ENCODE measurements around the gene VWA8.
"Not testable (repeated sequence)": the region's sequence is repeated elsewhere in the genome, so short reads cannot be mapped to it uniquely, and the experiment has no call there.

The VWA8 gene

GRCh38 chr13:41621716-41622431 is 339.0 kb downstream of the VWA8 start:
- 100% methylated on average over 1 of the region's 5 CpGs for WGBS (ENCODE audit: insufficient coverage)

GRCh38 chr13:41617633-41618032 is 343.3 kb downstream of the VWA8 start:
- H3K36me3 ChIP-seq (ENCODE audit: control insufficient read depth in 4 of 4, insufficient read depth in 4 of 4, low read length in 3 of 4) = peaks cover 0 to 16% (median 8%) of the 10 kb centered on the region in 4 experiments
- H3K4me3 ChIP-seq (ENCODE audit: control insufficient read depth in 1 of 7, extremely low read depth in 1 of 7, insufficient read depth in 4 of 7, low read depth in 2 of 7, low read length in 6 of 7); H3K27ac ChIP-seq (ENCODE audit: insufficient read depth in 1 of 2, low read depth in 1 of 2, low read length in 2 of 2, poor library complexity in 1 of 2, severe bottlenecking in 2 of 2); CTCF ChIA-PET; POLR2A ChIA-PET; DNase-seq; H3K9me3 ChIP-seq (ENCODE audit: control extremely low read depth in 1 of 5, control insufficient read depth in 4 of 5, insufficient read depth in 2 of 5, low read depth in 1 of 5, low read length in 4 of 5); H3K27me3 ChIP-seq (replicated peaks in 2 of 5; ENCODE audit: control insufficient read depth in 4 of 5, insufficient read depth in 5 of 5, low read length in 4 of 5); H3K4me1 ChIP-seq (ENCODE audit: control extremely low read depth in 1 of 4, control insufficient read depth in 4 of 4, insufficient read depth in 4 of 4, low read length in 3 of 4): not testable (repeated sequence)
- WGBS (ENCODE audit: insufficient coverage) = no CpG with 5 or more reads among the region's 5 CpGs

More at GRCh38 chr13:41621716-41622431, 339.0 kb downstream of the VWA8 start:
- Histone ChIP-seq H3K36me3 (ENCODE audit: control insufficient read depth in 4 of 4, insufficient read depth in 4 of 4, low read length in 3 of 4) (no peaks in the 10 kb centered on the region), H3K27me3 (replicated peaks in 2 of 5; ENCODE audit: control insufficient read depth in 4 of 5, insufficient read depth in 5 of 5, low read length in 4 of 5) (no peaks in the 10 kb centered on the region), H3K4me3 (ENCODE audit: control insufficient read depth in 1 of 7, extremely low read depth in 1 of 7, insufficient read depth in 4 of 7, low read depth in 2 of 7, low read length in 6 of 7) (no peak overlapping the region), H3K9me3 (ENCODE audit: control extremely low read depth in 1 of 5, control insufficient read depth in 4 of 5, insufficient read depth in 2 of 5, low read depth in 1 of 5, low read length in 4 of 5) (peaks cover 0 to 3% (median 0%) of the 10 kb centered on the region in 5 experiments), H3K27ac (ENCODE audit: insufficient read depth in 1 of 2, low read depth in 1 of 2, low read length in 2 of 2, poor library complexity in 1 of 2, severe bottlenecking in 2 of 2) (no peak overlapping the region), H3K4me1 (ENCODE audit: control extremely low read depth in 1 of 4, control insufficient read depth in 4 of 4, insufficient read depth in 4 of 4, low read length in 3 of 4) (no peaks in the 10 kb centered on the region)
- ChIA-PET POLR2A (no interaction called here), CTCF (interaction anchor here (0.6 kb wide), 1 partner anchor 188 kb away, joined by 3 read pairs; no protein-coding TSS in a partner anchor)
- no peak for DNase-seq

GRCh38 chr13:41616151-41616550 is 344.8 kb downstream of the VWA8 start:
- no peaks in the 10 kb centered on the region for H3K27me3 ChIP-seq (replicated peaks in 2 of 5; ENCODE audit: control insufficient read depth in 4 of 5, insufficient read depth in 5 of 5, low read length in 4 of 5)
- H3K4me1 ChIP-seq (ENCODE audit: control extremely low read depth in 1 of 4, control insufficient read depth in 4 of 4, insufficient read depth in 4 of 4, low read length in 3 of 4) = no peaks in the 10 kb centered on the region
- H3K36me3 ChIP-seq (ENCODE audit: control insufficient read depth in 4 of 4, insufficient read depth in 4 of 4, low read length in 3 of 4) = peaks cover 4 to 22% (median 8%) of the 10 kb centered on the region in 4 experiments
- POLR2A ChIA-PET = no interaction called here
- no peaks in the 10 kb centered on the region for H3K9me3 ChIP-seq (ENCODE audit: control extremely low read depth in 1 of 5, control insufficient read depth in 4 of 5, insufficient read depth in 2 of 5, low read depth in 1 of 5, low read length in 4 of 5)
- WGBS (ENCODE audit: insufficient coverage) = 100% methylated on average over 3 of the region's 3 CpGs
- no peak for DNase-seq
- no peak overlapping the region for H3K27ac ChIP-seq (ENCODE audit: insufficient read depth in 1 of 2, low read depth in 1 of 2, low read length in 2 of 2, poor library complexity in 1 of 2, severe bottlenecking in 2 of 2)
- no peak overlapping the region for H3K4me3 ChIP-seq (ENCODE audit: control insufficient read depth in 1 of 7, extremely low read depth in 1 of 7, insufficient read depth in 4 of 7, low read depth in 2 of 7, low read length in 6 of 7)
- CTCF ChIA-PET = no interaction called here

GRCh38 chr13:41615528-41615855 is 345.4 kb downstream of the VWA8 start:
- ChIA-PET CTCF (no interaction called here), POLR2A (no interaction called here)
- H3K27ac ChIP-seq (ENCODE audit: insufficient read depth in 1 of 2, low read depth in 1 of 2, low read length in 2 of 2, poor library complexity in 1 of 2, severe bottlenecking in 2 of 2) = no peak overlapping the region
- no peaks in the 10 kb centered on the region for H3K27me3 ChIP-seq (replicated peaks in 2 of 5; ENCODE audit: control insufficient read depth in 4 of 5, insufficient read depth in 5 of 5, low read length in 4 of 5)
- no peak overlapping the region for H3K4me3 ChIP-seq (ENCODE audit: control insufficient read depth in 1 of 7, extremely low read depth in 1 of 7, insufficient read depth in 4 of 7, low read depth in 2 of 7, low read length in 6 of 7)
- H3K9me3 ChIP-seq (ENCODE audit: control extremely low read depth in 1 of 5, control insufficient read depth in 4 of 5, insufficient read depth in 2 of 5, low read depth in 1 of 5, low read length in 4 of 5) = no peaks in the 10 kb centered on the region
- DNase-seq = no peak
- peaks cover 4 to 26% (median 12%) of the 10 kb centered on the region in 4 experiments for H3K36me3 ChIP-seq (ENCODE audit: control insufficient read depth in 4 of 4, insufficient read depth in 4 of 4, low read length in 3 of 4)
- H3K4me1 ChIP-seq (ENCODE audit: control extremely low read depth in 1 of 4, control insufficient read depth in 4 of 4, insufficient read depth in 4 of 4, low read length in 3 of 4) = no peaks in the 10 kb centered on the region

- 100% methylated on average over 6 of the region's 7 CpGs for WGBS (ENCODE audit: insufficient coverage)
- Histone ChIP-seq H3K4me1 (ENCODE audit: control extremely low read depth in 1 of 4, control insufficient read depth in 4 of 4, insufficient read depth in 4 of 4, low read length in 3 of 4) (no peaks in the 10 kb centered on the region), H3K4me3 (ENCODE audit: control insufficient read depth in 1 of 7, extremely low read depth in 1 of 7, insufficient read depth in 4 of 7, low read depth in 2 of 7, low read length in 6 of 7) (no peak overlapping the region), H3K27me3 (replicated peaks in 2 of 5; ENCODE audit: control insufficient read depth in 4 of 5, insufficient read depth in 5 of 5, low read length in 4 of 5) (no peaks in the 10 kb centered on the region), H3K9me3 (ENCODE audit: control extremely low read depth in 1 of 5, control insufficient read depth in 4 of 5, insufficient read depth in 2 of 5, low read depth in 1 of 5, low read length in 4 of 5) (no peaks in the 10 kb centered on the region), H3K36me3 (ENCODE audit: control insufficient read depth in 4 of 4, insufficient read depth in 4 of 4, low read length in 3 of 4) (peaks cover 4 to 30% (median 12%) of the 10 kb centered on the region in 4 experiments), H3K27ac (ENCODE audit: insufficient read depth in 1 of 2, low read depth in 1 of 2, low read length in 2 of 2, poor library complexity in 1 of 2, severe bottlenecking in 2 of 2) (no peak overlapping the region)
- ChIA-PET POLR2A (no interaction called here), CTCF (no interaction called here)
- no peak for DNase-seq
Measured at GRCh38 chr13:41614671-41615527, 346.0 kb downstream of the VWA8 start.

GRCh38 chr13:41613984-41614661 is 346.8 kb downstream of the VWA8 start:
- Histone ChIP-seq H3K27me3 (replicated peaks in 2 of 5; ENCODE audit: control insufficient read depth in 4 of 5, insufficient read depth in 5 of 5, low read length in 4 of 5) (no peaks in the 10 kb centered on the region), H3K4me1 (ENCODE audit: control extremely low read depth in 1 of 4, control insufficient read depth in 4 of 4, insufficient read depth in 4 of 4, low read length in 3 of 4) (no peaks in the 10 kb centered on the region), H3K36me3 (ENCODE audit: control insufficient read depth in 4 of 4, insufficient read depth in 4 of 4, low read length in 3 of 4) (peaks cover 4 to 32% (median 13%) of the 10 kb centered on the region in 4 experiments), H3K27ac (ENCODE audit: insufficient read depth in 1 of 2, low read depth in 1 of 2, low read length in 2 of 2, poor library complexity in 1 of 2, severe bottlenecking in 2 of 2) (no peak overlapping the region), H3K4me3 (ENCODE audit: control insufficient read depth in 1 of 7, extremely low read depth in 1 of 7, insufficient read depth in 4 of 7, low read depth in 2 of 7, low read length in 6 of 7) (no peak overlapping the region), H3K9me3 (ENCODE audit: control extremely low read depth in 1 of 5, control insufficient read depth in 4 of 5, insufficient read depth in 2 of 5, low read depth in 1 of 5, low read length in 4 of 5) (no peaks in the 10 kb centered on the region)
- WGBS (ENCODE audit: insufficient coverage) = 96% methylated on average over 11 of the region's 12 CpGs
- ChIA-PET POLR2A (no interaction called here), CTCF (no interaction called here)
- no peak for DNase-seq

GRCh38 chr13:41613471-41613870 is 347.4 kb downstream of the VWA8 start:
- POLR2A ChIA-PET = no interaction called here
- no peak for DNase-seq
- Histone ChIP-seq H3K4me1 (ENCODE audit: control extremely low read depth in 1 of 4, control insufficient read depth in 4 of 4, insufficient read depth in 4 of 4, low read length in 3 of 4) (no peaks in the 10 kb centered on the region), H3K9me3 (ENCODE audit: control extremely low read depth in 1 of 5, control insufficient read depth in 4 of 5, insufficient read depth in 2 of 5, low read depth in 1 of 5, low read length in 4 of 5) (no peaks in the 10 kb centered on the region), H3K4me3 (ENCODE audit: control insufficient read depth in 1 of 7, extremely low read depth in 1 of 7, insufficient read depth in 4 of 7, low read depth in 2 of 7, low read length in 6 of 7) (no peak overlapping the region), H3K36me3 (ENCODE audit: control insufficient read depth in 4 of 4, insufficient read depth in 4 of 4, low read length in 3 of 4) (peaks cover 4 to 32% (median 15%) of the 10 kb centered on the region in 4 experiments), H3K27me3 (replicated peaks in 2 of 5; ENCODE audit: control insufficient read depth in 4 of 5, insufficient read depth in 5 of 5, low read length in 4 of 5) (no peaks in the 10 kb centered on the region), H3K27ac (ENCODE audit: insufficient read depth in 1 of 2, low read depth in 1 of 2, low read length in 2 of 2, poor library complexity in 1 of 2, severe bottlenecking in 2 of 2) (no peak overlapping the region)
- CTCF ChIA-PET = interaction anchor here (2.1 kb wide), 1 partner anchor 17 kb away, joined by 4 read pairs; no protein-coding TSS in a partner anchor
- no CpG with 5 or more reads among the region's 1 CpG for WGBS (ENCODE audit: insufficient coverage)

All from common myeloid progenitor, CD34-positive (primary cell).